Adipocyte (in vitro differentiated cells): Measurements from ENCODE around the gene MRAP2.
A peak's percentile ranks its signal among the peaks of the same experiment; 100 is the strongest.
"Not testable (repeated sequence)": the region's sequence is repeated elsewhere in the genome, so short reads cannot be mapped to it uniquely, and the experiment has no call there.

Source experiments
- DNase-seq: peaks from one replicate; pipeline ENCODE4 v3.0.0-alpha.2; 2015; ENCODE audit warnings: low read depth
- H3K27me3 ChIP-seq: replicated peaks from 2 replicates; pipeline ENCODE4 v1.7.0; 2013; ENCODE audit warnings: mild to moderate bottlenecking, low read length, moderate library complexity; ENCODE audit not compliant: control insufficient read depth, insufficient read depth
- H3K36me3 ChIP-seq: 2 replicates; pipeline ENCODE4 v1.7.0; 2013; ENCODE audit warnings: low read length, mild to moderate bottlenecking, moderate library complexity; ENCODE audit not compliant: control insufficient read depth, insufficient read depth, severe bottlenecking
- H3K4me1 ChIP-seq: 2 replicates; pipeline ENCODE4 v1.7.0; 2013; ENCODE audit warnings: mild to moderate bottlenecking, low read length, moderate library complexity; ENCODE audit not compliant: control insufficient read depth, insufficient read depth
- H3K4me3 ChIP-seq: 2 replicates; pipeline ENCODE4 v1.7.0; 2013; ENCODE audit warnings: mild to moderate bottlenecking, low read length, moderate library complexity
- H3K9ac ChIP-seq: 2 replicates; pipeline ENCODE4 v1.7.0; 2013; ENCODE audit warnings: mild to moderate bottlenecking, low read length, moderate library complexity
- H3K9me3 ChIP-seq: 2 replicates; pipeline ENCODE4 v1.7.0; 2013; ENCODE audit warnings: mild to moderate bottlenecking, low read length, moderate library complexity; ENCODE audit not compliant: control insufficient read depth

MRAP2 gene

DNA sequence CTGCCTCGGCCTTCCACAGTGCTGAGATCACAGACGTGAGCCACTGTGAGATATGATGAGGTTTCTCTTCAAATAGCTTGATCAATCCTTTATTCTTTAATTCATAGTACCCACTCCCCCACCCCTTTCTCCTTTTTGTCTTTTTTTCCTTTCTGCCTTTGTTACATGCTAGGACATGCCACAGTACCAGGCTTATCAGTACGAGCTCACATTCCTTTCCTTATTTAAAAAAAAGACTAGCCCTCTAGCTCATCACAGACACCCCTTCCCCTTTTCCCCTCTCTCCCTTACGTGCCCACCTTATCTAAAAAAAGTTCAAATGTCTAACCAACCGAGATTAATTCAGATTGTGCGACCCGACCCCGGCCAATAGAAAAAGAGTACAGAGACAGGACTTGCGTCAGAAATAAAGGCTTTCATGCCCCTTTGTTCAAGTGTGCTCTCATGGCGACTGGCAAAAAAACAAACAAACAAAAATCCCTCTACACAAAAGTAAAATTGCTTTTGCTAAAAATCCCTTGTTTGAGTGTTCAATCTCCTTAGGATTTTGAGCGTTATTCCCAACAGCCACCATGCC lies 49.2 kb downstream of the MRAP2 start:
- no peaks in the 10 kb centered on the region for H3K27me3 ChIP-seq
- no peaks in the 10 kb centered on the region for H3K36me3 ChIP-seq
- no peak for DNase-seq
- no peak overlapping the region for H3K9ac ChIP-seq
- H3K9me3 ChIP-seq: no peaks in the 10 kb centered on the region
- H3K4me1 ChIP-seq: no peaks in the 10 kb centered on the region
- H3K4me3 ChIP-seq: no peak overlapping the region

DNA sequence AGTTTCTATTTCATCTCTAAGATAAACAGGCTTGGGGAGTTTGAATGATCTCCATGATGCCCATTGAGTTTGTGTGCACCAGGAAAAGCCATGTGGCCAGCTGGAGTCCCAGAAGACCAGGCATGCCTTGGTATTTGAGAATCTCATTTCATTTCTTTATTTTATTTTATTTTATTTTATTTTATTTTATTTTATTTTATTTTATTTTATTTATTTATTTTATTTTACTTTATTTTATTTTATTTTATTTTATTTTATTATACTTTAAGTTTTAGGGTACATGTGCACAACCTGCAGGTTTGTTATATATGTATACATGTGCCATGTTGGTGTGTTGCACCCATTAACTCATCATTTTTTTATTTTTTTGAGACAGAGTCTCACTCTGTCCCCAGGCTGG lies 51.1 kb downstream of the MRAP2 start:
- not testable (repeated sequence) for H3K27me3 ChIP-seq, H3K9me3 ChIP-seq, H3K9ac ChIP-seq, DNase-seq, H3K4me3 ChIP-seq, H3K4me1 ChIP-seq, H3K36me3 ChIP-seq

DNA sequence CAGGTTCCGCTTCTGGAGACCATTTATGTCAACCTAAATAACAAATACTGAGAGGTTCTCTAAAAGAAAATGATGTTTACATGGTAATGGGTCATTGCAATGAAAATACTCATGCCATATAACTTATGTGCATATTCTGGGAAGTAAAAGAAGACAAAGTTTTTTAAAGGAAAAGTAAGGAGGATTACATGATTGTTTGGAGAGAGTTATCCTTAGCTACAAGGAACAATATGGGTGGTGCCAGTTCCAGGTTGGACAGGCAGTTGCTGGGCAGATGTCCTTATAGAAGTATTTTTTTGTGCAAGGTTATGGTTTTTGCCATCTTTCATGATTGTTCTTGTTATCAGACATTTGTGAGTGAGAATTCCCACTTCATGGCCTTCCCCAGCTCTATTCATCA lies 52.5 kb downstream of the MRAP2 start:
- Histone ChIP-seq H3K9ac (no peak overlapping the region), H3K36me3 (no peaks in the 10 kb centered on the region), H3K4me1 (no peaks in the 10 kb centered on the region), H3K4me3 (no peak overlapping the region), H3K9me3 (no peaks in the 10 kb centered on the region), H3K27me3 (no peaks in the 10 kb centered on the region)
- no peak for DNase-seq

DNA sequence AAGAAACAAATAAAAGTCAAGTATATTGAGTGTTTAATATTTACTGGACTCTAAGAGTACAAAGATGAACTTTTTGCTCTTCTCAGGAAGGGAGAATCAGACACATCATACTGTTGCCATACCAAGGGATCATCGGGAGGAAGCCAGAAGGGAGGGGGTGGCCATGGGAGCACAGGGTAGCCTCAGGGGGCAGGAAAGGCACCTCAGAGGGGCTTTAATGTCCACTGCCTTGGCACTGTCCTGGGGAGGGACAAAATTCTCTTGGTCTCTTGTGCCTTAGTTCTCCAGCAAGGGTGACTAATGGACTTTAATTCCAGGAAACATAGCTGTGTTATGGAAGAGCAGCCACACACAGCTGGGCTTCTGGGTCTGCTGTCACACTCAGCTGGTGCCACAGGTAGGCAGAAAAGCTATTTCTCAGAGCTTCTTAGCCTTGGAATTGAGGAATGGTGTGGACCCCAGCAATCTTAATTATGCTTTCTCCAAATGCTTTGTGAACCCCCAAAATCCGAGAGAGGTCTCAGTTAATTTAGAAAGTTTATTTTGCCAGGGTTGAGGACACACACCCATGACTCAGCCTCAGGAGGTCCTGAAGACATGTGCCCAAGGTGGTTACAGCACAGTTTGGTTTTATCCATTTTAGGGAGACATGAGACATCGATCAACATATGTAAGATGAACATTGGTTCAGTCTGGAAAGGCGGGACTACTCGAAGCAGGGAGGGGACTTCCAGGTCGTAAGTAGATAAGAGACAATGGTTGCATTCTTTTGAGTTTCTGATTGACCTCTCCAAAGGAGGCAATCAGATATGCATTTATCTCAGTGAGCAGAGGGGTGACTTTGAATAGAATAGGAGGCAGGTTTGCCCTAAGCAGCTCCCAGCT lies 53.2 kb downstream of the MRAP2 start:
- no peak overlapping the region for H3K9ac ChIP-seq
- no peak overlapping the region for H3K4me3 ChIP-seq
- H3K36me3 ChIP-seq: no peaks in the 10 kb centered on the region
- no peaks in the 10 kb centered on the region for H3K9me3 ChIP-seq
- DNase-seq: no peak
- H3K4me1 ChIP-seq: no peaks in the 10 kb centered on the region
- H3K27me3 ChIP-seq: no peaks in the 10 kb centered on the region

DNA sequence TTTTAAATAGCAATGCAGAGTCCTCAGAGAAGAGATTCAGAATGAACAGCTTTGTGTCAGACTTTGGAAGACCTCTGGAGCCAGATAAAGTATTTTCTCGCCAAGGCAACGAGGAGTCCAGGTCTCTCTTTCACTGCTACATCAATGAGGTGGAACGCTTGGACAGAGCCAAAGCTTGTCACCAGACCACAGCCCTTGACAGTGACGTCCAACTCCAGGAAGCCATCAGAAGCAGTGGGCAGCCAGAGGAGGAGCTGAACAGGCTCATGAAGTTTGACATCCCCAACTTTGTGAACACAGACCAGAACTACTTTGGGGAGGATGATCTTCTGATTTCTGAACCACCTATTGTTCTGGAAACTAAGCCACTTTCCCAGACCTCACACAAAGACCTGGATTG lies 55.5 kb downstream of the MRAP2 start:
- no peak for DNase-seq
- H3K4me3 ChIP-seq: no peak overlapping the region
- H3K9ac ChIP-seq: no peak overlapping the region
- H3K36me3 ChIP-seq: no peaks in the 10 kb centered on the region
- peaks cover 16% of the 10 kb centered on the region for H3K9me3 ChIP-seq
- H3K27me3 ChIP-seq: no peaks in the 10 kb centered on the region
- H3K4me1 ChIP-seq: no peaks in the 10 kb centered on the region

DNA sequence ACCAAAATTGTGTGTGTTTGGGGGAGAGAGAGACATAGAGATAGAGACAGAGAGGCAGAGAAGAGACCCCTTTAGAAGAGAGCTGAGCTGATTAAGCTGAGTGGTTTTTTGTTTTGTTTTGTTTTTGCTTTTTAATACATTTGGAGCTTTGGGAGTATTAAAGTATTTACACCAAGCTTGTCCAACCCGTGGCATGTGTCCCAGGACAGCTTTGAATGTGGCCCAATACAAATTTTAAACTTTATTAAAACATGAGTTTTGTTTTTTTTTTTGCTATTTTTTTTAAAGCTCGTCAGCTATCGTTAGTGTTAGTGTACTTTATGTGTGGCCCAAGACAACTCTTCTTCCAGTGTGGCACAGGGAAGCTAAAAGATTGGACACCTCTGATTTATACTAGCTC lies 56.0 kb downstream of the MRAP2 start:
- Histone ChIP-seq H3K36me3 (no peaks in the 10 kb centered on the region), H3K4me3 (no peak overlapping the region), H3K27me3 (no peaks in the 10 kb centered on the region), H3K9me3 (peaks cover 16% of the 10 kb centered on the region), H3K4me1 (no peaks in the 10 kb centered on the region), H3K9ac (no peak overlapping the region)
- no peak for DNase-seq

DNA sequence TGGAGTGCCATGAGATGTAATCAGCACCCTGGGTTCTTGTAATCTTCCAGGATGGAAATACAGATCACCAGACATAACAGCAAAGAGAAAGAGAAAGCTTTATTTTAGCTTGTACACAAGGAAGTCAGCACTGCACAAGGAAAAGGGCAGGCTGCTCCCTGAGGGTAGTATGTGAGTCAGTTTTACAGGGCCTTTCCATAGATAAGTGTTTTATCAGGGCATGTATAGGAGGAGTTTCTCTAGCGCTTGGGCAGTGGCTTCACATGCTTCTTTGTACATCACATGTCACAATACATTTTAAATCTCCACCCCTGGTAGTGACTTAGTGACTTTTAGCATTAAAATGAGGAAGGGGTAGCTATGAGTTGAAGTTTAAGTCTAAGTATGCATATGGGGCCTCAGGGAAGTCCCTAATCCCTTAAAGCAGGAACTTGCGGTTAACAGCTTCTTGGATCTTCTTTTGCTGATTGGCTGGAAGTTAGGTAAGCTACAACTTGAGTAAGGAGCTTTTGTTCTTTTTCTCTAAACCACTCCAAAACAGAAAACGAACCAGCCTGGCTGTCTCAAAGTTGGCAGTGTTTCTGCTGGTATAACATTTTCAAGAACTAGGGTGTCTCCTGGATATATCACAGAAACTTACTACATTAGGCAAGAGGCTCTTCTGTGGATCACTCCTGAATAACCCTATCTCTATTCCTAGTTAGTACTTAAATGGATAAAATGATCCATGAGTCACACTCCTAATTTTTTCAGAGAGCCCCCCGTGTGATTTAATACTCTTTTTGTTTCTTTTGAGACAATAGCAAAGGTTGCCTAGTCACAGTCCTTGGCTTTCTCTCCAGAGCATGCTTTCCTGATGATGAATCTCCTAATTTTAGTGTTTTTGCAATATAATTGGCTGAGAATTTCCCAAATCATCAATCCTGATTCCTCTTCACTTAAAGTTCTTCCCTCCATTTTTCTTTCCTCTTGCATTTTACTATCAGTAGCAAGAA lies 60.2 kb downstream of the MRAP2 start:
- H3K9ac ChIP-seq: no peak overlapping the region
- no peaks in the 10 kb centered on the region for H3K36me3 ChIP-seq
- peak overlapping the region; percentile 8 for H3K4me3 ChIP-seq
- H3K9me3 ChIP-seq: peaks cover 16% of the 10 kb centered on the region
- no peaks in the 10 kb centered on the region for H3K4me1 ChIP-seq
- DNase-seq: no peak
- no peaks in the 10 kb centered on the region for H3K27me3 ChIP-seq

DNA sequence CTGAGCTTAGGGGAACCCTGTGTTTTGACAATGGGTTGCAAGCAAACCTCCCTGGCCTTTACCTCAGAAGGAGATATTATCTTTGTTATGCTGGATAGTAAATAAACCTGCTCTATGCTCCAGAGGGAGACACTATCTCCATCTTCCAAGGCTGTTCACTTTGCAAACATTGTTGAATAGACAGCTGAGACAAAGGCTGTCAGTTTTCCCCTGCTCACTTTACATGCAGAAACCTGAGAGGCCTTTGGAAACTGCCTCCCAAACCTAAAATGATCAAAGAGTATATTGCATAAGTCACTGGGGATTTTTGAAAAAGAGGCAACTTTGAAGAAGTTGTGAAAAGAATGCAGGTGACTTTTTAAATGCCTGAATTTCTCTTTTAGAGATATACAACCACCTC lies 61.6 kb downstream of the MRAP2 start:
- Histone ChIP-seq H3K27me3 (no peaks in the 10 kb centered on the region), H3K9me3 (peaks cover 16% of the 10 kb centered on the region), H3K4me1 (no peaks in the 10 kb centered on the region), H3K4me3 (no peak overlapping the region), H3K9ac (no peak overlapping the region), H3K36me3 (no peaks in the 10 kb centered on the region)
- DNase-seq: no peak

DNA sequence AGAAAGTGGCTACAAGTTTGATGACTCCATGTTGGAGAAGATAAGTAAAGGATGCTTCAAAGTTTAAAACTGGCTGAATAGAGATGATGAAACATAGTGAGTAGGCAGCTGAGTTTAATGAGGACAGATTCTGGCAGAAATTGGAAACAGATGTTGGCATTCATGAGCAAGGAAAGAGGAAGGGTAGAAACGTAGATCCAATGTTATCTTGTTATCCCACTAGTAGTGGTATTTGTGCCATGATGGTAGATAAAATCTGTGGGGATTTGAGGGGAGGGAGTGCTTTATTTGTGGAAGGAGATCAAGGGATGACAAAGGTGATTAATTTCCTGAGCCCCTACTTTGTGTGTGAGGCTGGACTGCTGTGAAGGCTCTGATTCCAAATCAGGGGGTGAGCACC lies 69.5 kb downstream of the MRAP2 start:
- H3K9ac ChIP-seq: no peak overlapping the region
- H3K27me3 ChIP-seq: no peaks in the 10 kb centered on the region
- no peaks in the 10 kb centered on the region for H3K4me1 ChIP-seq
- H3K9me3 ChIP-seq: no peaks in the 10 kb centered on the region
- no peaks in the 10 kb centered on the region for H3K36me3 ChIP-seq
- no peak overlapping the region for H3K4me3 ChIP-seq
- DNase-seq: peak; percentile 83

DNA sequence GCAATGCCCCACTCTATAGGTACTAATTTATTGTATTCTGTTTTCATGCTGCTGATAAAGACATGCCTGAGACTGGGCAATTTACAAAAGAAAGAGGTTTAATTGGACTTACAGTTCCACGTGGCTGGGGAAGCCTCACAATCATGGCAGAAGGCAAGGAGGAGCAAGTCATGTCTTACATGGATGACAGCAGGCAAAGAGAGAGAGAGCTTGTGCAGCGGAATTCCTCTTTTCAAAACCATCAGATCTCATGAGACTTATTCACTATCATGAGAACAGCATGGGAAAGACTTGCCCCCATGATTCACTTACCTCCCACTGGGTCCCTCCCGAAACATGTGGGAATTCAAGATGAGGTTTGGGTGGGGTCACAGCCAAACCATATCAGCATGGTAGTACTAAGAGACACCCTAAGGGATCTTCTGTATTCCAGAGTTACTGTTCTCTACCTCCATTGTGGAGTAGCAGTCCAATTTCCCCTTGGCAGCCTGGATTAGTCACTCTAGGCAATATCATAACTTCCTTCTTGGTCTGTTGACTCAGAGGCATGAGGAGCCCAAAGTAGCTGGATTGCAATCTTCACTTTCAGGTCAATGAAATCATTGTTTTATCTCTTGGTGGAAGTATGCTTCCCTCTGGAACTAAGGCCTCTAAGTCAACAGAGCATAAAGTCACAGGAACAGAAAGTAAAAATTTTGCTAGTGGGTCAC lies 71.8 kb downstream of the MRAP2 start:
- H3K9ac ChIP-seq, H3K4me3 ChIP-seq, H3K27me3 ChIP-seq, H3K36me3 ChIP-seq, H3K9me3 ChIP-seq, H3K4me1 ChIP-seq: not testable (repeated sequence)
- DNase-seq: peak; percentile 14
